Measurements from ENCODE around the gene ZBTB48.

ZBTB48 gene

DNA sequence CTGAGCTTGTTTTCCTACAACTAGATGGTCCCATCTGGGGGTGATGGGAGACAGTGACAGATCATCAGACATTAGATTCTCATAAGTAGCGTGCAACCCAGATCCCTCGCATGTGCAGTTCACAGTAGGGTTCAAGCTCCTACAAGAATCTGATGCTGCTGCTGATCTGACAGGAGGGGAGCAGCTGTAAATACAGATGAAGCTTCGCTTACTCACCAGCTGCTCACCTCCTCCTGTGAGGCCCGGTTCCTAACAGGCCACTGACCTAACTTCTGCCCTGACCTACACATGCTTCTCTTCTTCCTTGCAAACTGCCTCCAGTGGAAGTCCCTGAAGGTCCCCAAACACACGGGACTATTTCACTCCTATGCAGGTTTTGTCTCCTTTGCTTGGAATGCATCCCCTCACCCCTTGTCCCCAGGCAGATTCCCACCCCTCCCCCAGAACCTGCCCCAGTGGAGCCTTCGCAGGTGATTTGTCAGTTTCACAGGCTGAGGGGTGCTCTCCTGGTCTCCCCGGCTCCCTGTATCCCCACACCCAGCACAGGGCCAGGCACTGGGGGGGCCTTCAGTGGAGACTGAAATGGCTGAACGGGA, 5.7 kb upstream of the ZBTB48 start:
- DNase-seq, result no peak

DNA sequence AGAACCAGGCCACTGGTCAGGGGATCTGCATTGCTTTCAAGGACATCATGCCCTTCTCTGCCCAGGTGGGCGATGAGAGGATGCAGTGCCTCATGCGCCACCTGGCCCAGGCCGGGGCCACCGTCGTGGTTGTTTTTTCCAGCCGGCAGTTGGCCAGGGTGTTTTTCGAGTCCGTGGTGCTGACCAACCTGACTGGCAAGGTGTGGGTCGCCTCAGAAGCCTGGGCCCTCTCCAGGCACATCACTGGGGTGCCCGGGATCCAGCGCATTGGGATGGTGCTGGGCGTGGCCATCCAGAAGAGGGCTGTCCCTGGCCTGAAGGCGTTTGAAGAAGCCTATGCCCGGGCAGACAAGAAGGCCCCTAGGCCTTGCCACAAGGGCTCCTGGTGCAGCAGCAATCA, 5.0 kb upstream of the ZBTB48 start:
- DNase-seq, result no peak

DNA sequence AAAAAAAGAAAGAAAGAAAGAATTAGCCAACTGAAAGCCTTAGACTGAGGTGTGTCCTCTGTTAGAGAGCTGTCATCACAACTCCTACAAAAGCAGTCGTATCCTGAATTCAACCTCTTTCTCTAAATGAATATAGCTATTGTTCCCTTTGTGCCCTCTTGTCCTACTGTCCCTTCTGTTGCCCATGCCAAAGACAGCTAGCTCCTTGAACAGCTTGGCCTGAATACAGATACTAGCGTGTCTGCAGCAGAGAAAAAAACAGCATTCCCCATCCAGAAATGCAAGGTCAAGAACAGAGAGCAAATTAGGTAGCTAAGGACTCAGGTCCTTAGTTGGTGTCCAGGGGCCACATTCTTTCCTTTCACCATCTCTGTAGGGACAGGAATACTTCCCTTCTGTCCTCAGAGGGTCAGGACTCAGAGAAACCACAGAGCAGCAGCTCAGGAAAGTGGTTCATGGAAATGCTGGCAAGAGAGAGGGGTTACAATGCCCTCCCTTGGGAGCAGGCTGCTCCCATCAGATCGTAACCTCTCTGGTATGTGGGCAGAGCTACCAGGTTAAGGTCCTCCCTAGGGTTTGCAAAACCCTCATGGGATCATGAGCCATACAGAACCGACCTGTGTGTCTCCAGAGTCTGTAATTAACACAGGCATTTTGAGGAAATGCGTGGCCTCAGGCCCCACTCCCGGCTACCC, 1.8 kb upstream of the ZBTB48 start:
- DNase-seq, result no peak

- DNase-seq, result no peak
These were observed 995 bp upstream of the ZBTB48 start for GRCh38 chr1:6578624-6579373.

DNA sequence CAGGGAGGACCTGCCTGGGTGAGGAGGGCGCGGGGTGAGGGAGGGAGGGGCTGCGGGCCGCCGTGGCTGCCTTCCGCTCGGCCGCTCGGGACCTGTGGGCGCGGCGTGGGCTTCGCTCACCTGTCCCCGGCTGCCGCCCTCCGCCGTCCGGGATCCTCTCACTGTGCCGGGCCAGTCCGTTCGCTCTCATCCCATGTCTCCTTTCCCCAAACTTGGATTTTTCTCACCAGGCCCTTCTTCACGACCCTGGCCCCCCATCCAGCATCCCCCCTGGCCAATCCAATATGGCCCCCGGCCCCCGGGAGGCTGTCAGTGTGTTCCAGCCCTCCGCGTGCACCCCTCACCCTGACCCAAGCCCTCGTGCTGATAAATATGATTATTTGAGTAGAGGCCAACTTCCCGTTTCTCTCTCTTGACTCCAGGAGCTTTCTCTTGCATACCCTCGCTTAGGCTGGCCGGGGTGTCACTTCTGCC, 362 bp downstream of the ZBTB48 start:
- no peak for DNase-seq

DNA sequence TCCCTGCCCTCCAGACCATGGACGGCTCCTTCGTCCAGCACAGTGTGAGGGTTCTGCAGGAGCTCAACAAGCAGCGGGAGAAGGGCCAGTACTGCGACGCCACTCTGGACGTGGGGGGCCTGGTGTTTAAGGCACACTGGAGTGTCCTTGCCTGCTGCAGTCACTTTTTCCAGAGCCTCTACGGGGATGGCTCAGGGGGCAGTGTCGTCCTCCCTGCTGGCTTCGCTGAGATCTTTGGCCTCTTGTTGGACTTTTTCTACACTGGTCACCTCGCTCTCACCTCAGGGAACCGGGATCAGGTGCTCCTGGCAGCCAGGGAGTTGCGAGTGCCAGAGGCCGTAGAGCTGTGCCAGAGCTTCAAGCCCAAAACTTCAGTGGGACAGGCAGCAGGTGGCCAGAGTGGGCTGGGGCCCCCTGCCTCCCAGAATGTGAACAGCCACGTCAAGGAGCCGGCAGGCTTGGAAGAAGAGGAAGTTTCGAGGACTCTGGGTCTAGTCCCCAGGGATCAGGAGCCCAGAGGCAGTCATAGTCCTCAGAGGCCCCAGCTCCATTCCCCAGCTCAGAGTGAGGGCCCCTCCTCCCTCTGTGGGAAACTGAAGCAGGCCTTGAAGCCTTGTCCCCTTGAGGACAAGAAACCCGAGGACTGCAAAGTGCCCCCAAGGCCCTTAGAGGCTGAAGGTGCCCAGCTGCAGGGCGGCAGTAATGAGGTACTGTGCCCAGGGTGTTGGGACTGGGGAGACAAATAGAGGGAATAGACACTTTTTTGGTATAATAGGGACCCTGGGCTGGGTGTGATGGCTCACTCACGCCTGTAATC, 1.0 kb downstream of the ZBTB48 start:
- peak; percentile 8 for DNase-seq

GRCh38 chr1:6581561-6582305, 1.9 kb downstream of the ZBTB48 start:
- no peak for DNase-seq

DNA sequence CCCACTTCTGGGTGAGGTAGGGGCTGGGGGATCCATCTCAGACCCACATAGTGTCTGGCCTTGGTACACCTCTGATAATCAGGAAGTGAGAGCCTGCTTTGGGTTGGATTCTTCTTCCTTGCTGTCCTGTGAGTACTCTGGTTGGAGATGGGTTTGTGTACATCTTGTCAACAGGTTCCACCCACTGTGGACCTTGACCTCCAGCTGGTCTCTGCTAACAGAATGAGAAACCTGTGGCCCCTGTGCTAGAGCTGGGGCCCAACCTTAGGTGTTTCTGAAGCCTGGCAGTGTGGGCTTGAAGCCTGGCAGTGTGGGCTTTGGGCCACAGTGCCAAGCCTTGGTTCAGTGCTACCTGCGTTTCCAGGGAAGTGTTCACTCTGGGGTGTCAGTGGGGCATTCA, 2.6 kb downstream of the ZBTB48 start:
- DNase-seq, result no peak

- DNase-seq, result no peak
These were observed 4.6 kb downstream of the ZBTB48 start for GRCh38 chr1:6584126-6585080.

- DNase-seq, result no peak
These were observed 5.4 kb downstream of the ZBTB48 start for GRCh38 chr1:6585081-6585722.

DNA sequence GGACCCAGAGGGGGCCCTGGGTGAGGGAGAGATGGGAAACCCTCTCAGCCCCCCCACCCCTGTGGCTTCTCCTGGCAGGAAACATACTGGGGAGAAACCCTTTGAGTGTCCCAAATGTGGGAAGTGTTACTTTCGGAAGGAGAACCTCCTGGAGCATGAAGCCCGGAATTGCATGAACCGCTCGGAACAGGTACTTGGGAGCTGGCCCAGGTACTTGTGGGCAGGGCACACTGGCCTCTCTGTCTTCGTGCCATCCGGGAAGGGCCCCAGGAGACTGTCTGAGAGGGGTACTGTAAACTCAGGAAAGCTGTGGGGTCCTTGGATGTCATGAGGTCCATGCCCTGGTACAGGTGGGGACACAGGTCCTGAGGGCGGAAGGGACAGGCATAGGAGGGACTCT, 6.0 kb downstream of the ZBTB48 start:
- DNase-seq, result no peak

DNA sequence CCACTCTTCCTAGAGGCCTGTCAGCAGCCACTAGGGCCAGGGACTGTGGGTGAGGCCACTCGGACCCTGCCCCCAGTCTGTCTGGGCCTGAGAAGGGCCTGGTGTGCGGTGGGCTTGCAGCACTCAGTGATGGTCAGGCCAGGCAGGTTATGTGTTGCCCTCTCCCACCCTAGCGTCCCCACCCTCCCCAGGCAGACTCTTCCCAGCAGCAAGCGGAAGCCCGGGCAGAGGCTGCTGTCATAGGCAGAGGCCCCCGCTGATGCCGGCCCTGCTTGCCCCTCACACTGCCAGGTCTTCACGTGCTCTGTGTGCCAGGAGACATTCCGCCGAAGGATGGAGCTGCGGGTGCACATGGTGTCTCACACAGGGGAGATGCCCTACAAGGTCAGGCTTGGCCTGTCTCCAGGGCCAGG, 6.6 kb downstream of the ZBTB48 start:
- no peak for DNase-seq

- no peak for DNase-seq
These were observed 7.6 kb downstream of the ZBTB48 start for GRCh38 chr1:6587261-6588005.

GRCh38 chr1:6588128-6588892, 8.5 kb downstream of the ZBTB48 start:
- no peak for DNase-seq

- DNase-seq, result no peak
These were observed 9.2 kb downstream of the ZBTB48 start for GRCh38 chr1:6588893-6589520.

- no peak for DNase-seq
These were observed 10.3 kb downstream of the ZBTB48 start for GRCh38 chr1:6590046-6590445.

- DNase-seq, result no peak
These were observed 11.4 kb downstream of the ZBTB48 start for GRCh38 chr1:6591222-6591621.

DNA sequence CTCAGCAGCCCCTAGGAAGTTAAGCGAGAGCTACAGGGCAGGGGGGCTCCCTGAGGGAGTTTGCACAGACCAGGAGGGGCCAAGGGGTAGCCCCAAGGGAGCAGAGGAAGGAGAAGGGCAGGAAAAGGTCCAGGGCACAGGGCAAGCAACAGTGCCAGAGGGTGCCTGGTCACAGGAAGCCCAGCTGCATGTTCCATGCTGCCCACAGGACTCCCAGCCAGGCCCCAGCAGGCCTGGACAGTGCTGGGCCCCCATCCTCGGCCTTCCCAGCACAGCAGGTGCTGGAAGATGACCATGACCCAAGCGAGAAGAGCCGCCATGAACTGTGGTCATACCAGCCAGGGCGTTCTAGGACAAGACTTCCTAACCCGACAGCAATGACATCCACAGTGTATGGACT, 11.8 kb downstream of the ZBTB48 start:
- DNase-seq, result no peak

- DNase-seq, result no peak
These were observed 12.6 kb downstream of the ZBTB48 start for GRCh38 chr1:6592441-6592840.

All from central memory CD4-positive, alpha-beta T cell (primary cell).